ENCODE measurements around the gene EFNA4.

The EFNA4 gene

DNA sequence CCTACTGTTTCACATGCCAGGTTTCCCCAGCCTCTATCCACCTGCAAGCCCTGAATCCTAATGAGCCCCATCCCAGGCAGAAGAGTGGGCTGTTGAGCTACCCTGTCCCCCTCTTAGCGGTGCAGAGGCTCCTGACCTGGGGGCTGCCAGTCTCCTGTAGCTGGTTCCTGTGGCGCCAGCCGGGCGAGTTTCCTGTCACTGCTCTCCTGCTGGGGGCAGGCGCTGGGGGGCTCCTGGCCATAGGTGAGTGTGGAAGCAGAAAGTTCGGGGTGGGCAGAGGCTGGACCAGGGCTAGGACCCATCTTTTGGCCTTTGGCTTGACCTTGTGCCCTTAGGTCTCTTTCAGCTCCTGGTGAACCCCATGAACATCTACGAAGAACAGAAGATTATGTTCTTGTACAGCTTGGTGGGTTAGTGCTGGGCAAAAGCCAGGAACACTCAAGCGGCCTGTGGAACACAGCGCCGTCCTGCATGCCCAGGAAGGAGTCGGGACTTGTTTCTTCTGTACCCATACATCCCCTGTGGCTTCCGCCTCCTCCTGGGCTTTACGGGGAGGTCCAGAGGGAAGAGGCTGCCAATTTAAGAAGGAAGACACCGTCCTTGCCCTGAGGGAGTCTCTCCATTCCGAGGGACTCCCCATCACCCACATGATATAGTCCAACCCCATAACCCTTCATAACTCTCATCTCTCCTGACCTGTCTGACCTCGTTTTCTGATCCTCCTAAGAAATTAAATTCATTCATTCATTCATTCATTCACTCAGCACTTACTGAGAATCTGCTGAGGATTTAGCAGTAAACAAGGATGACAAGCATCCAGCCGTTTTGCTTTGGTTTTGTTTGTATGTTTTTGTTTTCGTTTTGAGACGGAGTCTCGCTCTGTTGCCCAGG is 29.0 kb upstream of the EFNA4 start:
- FAIRE-seq = no peak
- DNase-seq (ENCODE audit: insufficient read length) = no peak
- TF ChIP-seq TAF1 (IDR thresholded peaks at IDR 0.05; ENCODE audit: borderline replicate concordance, low read depth, low read length) (no peak), POLR2A (IDR thresholded peaks at IDR 0.05; ENCODE audit: low read depth, low read length) (no peak), POLR2AphosphoS5 (IDR thresholded peaks at IDR 0.05; ENCODE audit: low read depth, low read length) (no peak)

DNA sequence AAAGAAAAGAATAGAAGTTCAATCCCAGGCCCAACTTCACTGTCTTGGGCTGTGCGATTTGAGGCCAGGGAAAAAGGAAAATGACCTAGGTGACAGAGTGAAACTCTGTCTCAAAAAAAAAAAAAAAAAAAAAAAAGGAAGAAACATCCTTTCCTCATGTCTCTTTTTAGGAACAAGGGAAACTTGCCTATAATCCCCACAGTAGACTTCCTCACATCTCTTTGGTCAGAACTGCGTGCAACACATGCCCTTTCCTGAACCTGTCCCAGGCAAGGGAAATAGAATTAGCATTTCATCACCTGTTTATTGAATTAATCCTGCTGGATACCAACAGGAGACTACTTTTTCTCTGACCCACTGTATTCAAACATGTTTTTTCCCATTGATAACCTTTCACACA is 27.6 kb upstream of the EFNA4 start:
- FAIRE-seq (no peak), DNase-seq (ENCODE audit: insufficient read length) (no peak)

DNA sequence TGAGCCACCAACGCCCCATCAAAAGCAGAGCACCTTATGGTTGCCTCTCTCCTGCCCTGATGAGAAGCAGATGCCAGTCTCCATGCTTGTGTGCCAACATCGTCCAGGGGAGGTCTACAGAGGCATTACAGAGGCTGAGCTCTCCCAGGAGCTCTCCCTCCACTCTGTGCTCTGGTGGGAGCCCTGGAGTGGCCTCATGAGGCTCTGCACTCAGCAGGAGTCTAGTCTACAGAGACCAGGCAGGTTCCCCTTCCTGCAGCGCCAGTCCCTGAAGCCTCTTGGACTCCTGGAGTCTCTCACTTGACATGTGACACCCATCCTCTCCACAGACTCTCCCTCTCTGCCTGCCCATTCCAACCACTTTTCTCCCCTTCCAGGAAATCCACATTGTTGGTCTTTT is 26.5 kb upstream of the EFNA4 start:
- TF ChIP-seq POLR2A (IDR thresholded peaks at IDR 0.05; ENCODE audit: low read depth, low read length) (no peak), TAF1 (IDR thresholded peaks at IDR 0.05; ENCODE audit: borderline replicate concordance, low read depth, low read length) (no peak), POLR2AphosphoS5 (IDR thresholded peaks at IDR 0.05; ENCODE audit: low read depth, low read length) (no peak)

More for the DNA sequence above, 27.6 kb upstream of the EFNA4 start:
- TF ChIP-seq POLR2AphosphoS5 (IDR thresholded peaks at IDR 0.05; ENCODE audit: low read depth, low read length) = no peak
- no peak for TF ChIP-seq POLR2A (IDR thresholded peaks at IDR 0.05; ENCODE audit: low read depth, low read length)
- TF ChIP-seq TAF1 (IDR thresholded peaks at IDR 0.05; ENCODE audit: borderline replicate concordance, low read depth, low read length) = no peak

DNA sequence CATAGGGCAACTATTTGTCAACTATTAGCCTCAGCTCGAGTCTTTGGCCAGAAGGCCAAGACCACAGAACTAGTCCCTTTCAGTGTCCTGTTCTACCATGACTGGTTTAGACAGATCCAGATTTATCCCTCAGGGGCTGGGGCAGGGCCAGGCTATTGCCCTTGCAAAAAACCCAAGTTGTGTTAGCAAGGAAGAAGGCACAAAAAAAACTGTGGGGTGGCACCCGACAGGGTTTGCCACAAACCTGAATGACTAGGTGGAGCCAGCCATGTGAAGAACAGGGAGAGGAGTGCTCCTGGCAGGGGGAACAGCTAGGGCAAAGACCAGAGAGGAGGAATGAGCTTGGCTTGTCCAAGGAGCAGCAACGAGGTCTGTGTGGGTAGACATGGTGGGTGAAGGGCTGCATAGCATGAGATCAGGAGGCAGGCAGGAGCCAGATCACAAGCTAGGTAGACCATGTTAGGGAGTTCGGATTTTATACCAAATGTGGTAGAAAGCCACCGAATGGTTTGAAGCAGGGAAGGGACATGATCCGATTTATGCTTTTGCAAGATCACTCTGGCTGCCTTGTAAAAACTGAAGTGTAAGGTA is 25.6 kb upstream of the EFNA4 start:
- DNase-seq (ENCODE audit: insufficient read length) = no peak
- TF ChIP-seq POLR2A (IDR thresholded peaks at IDR 0.05; ENCODE audit: low read depth, low read length) = no peak
- no peak for TF ChIP-seq TAF1 (IDR thresholded peaks at IDR 0.05; ENCODE audit: borderline replicate concordance, low read depth, low read length)
- no peak for TF ChIP-seq POLR2AphosphoS5 (IDR thresholded peaks at IDR 0.05; ENCODE audit: low read depth, low read length)
- no peak for FAIRE-seq

More for the DNA sequence above, 26.5 kb upstream of the EFNA4 start:
- FAIRE-seq (no peak), DNase-seq (ENCODE audit: insufficient read length) (no peak)

DNA sequence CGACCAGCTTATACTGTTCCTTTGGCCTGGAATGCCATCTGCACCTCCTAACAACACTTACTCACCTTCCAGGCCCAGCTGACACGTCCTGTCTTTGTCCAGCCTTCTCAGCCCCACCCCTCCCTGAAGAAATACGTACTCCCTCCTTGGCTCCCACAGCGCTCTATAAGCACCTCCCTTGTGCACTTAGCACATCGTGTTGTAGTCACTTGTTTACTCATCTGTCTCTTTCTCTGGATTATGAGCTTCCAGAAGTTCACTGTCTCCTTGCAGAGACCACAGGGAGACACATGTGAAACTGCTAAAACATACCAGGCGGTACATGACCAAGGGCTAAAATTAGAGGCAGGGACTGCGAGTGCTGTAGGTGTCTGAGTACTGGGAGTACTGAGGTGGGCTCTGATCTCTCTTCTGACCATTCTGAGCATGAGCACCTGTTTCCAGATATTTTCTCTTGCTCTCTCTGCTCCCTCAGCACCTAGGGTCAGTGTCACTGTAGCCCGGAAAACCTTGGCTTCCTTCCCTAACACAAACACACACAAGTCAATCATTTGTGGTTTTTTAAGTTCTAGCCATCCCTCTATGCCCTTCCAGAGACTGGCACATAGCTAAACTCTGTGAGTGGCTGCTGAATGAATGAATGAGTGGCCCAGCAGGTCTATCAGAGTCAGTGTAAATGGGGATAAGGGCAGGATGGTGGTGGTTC is 24.8 kb upstream of the EFNA4 start:
- no peak for FAIRE-seq
- no peak for TF ChIP-seq POLR2AphosphoS5 (IDR thresholded peaks at IDR 0.05; ENCODE audit: low read depth, low read length)
- no peak for TF ChIP-seq TAF1 (IDR thresholded peaks at IDR 0.05; ENCODE audit: borderline replicate concordance, low read depth, low read length)
- no peak for TF ChIP-seq POLR2A (IDR thresholded peaks at IDR 0.05; ENCODE audit: low read depth, low read length)
- no peak for DNase-seq (ENCODE audit: insufficient read length)

DNA sequence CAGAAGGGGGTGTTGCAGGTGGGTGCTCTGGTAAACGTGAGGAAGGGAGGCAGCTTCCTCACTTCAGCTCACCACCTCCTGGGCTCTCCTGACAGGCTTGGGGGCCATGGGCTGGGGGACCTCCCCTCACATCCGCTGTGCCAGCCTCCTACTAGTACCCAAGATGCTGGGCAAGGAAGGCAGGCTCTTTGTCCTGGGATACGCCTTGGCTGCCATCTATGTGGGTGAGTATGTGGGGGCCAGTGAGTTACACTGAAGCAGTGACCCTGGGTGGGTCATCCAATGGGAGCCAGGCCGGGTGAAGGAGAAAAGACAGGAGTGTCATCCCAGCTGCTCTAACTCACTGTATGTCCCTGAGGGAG is 24.3 kb upstream of the EFNA4 start:
- TF ChIP-seq TAF1 (IDR thresholded peaks at IDR 0.05; ENCODE audit: borderline replicate concordance, low read depth, low read length) = no peak
- TF ChIP-seq POLR2AphosphoS5 (IDR thresholded peaks at IDR 0.05; ENCODE audit: low read depth, low read length) = no peak
- TF ChIP-seq POLR2A (IDR thresholded peaks at IDR 0.05; ENCODE audit: low read depth, low read length) = no peak
- DNase-seq (ENCODE audit: insufficient read length) (no peak), FAIRE-seq (no peak)

DNA sequence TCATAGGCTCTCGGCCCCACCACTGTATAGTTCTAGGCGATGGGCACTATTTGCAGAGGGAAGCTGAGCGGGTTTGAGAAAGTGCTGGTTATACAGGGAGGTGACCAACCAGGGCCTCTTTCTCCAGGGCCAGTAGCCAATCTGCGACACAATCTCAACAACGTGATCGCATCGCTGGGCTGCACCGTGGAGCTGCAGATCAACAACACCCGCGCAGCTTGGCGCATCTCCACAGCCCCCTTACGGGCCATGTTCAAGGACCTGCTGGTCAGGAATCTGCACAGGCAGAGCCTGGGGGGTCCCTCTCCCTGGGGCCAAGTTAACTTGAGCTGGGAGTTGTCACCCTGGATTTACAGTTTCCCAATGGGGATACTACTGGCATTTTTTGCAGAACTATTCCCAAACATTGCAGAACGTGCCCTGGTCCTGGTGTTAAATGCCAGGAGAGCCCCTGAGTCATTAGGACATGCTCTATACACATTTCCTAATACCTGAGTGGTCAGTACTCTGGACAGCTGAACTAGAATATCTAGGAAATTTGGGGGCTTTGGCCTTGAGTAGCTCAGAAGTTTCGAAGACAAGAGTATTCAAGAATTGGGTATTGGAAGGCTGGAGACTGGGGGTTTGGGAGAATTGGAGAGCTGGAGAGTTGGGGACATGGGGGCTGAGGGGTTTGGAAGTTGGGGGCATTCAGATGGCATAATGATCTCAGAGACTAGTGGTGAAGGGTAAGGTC is 23.0 kb upstream of the EFNA4 start:
- TF ChIP-seq POLR2AphosphoS5 (IDR thresholded peaks at IDR 0.05; ENCODE audit: low read depth, low read length) = no peak
- no peak for TF ChIP-seq TAF1 (IDR thresholded peaks at IDR 0.05; ENCODE audit: borderline replicate concordance, low read depth, low read length)
- no peak for TF ChIP-seq POLR2A (IDR thresholded peaks at IDR 0.05; ENCODE audit: low read depth, low read length)
- no peak for FAIRE-seq
- DNase-seq (ENCODE audit: insufficient read length) = no peak

DNA sequence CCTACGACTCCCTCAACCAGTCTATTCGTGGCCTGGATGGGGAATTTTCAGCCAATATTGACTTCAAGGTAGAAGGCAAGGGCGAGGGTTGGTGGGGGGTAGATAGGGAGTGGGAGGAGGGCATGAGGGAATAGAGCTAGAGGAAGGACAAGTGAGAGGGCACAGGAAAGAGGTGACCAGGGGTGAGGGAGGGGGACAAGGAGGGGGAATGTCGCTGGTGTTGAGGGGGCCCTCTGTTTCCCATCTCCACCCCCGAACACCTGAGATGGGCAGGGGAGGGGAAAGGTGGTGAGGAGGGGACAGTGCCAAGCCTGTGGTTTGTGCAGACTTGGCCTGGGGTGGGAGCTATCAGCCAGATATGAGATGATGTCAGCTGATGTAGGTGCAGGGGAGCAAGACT is 20.8 kb upstream of the EFNA4 start:
- DNase-seq (ENCODE audit: insufficient read length) (no peak), FAIRE-seq (no peak)
- no peak for TF ChIP-seq POLR2A (IDR thresholded peaks at IDR 0.05; ENCODE audit: low read depth, low read length)
- TF ChIP-seq POLR2AphosphoS5 (IDR thresholded peaks at IDR 0.05; ENCODE audit: low read depth, low read length) = no peak
- TF ChIP-seq TAF1 (IDR thresholded peaks at IDR 0.05; ENCODE audit: borderline replicate concordance, low read depth, low read length) = no peak

DNA sequence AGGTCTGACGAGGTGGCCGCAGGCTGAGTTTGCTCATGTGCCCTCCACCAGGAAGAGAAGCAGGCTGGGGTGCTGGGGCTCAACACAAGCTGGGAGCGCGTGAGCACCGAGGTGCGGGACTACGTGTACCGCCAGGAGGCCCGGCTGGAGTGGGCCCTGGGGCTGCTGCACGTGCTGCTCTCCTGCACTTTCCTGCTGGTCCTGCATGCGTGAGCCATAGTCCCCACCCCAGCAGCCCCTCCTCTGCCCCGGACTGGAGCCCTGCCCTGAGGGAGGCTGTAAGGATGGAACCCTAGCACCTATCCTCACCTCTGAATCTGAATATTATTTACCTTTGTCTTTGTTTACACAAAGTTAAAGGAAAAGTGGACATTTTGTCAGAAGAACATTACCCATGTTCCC is 20.2 kb upstream of the EFNA4 start:
- DNase-seq (ENCODE audit: insufficient read length) (no peak), FAIRE-seq (no peak)
- no peak for TF ChIP-seq TAF1 (IDR thresholded peaks at IDR 0.05; ENCODE audit: borderline replicate concordance, low read depth, low read length)
- no peak for TF ChIP-seq POLR2AphosphoS5 (IDR thresholded peaks at IDR 0.05; ENCODE audit: low read depth, low read length)
- TF ChIP-seq POLR2A (IDR thresholded peaks at IDR 0.05; ENCODE audit: low read depth, low read length) = no peak

DNA sequence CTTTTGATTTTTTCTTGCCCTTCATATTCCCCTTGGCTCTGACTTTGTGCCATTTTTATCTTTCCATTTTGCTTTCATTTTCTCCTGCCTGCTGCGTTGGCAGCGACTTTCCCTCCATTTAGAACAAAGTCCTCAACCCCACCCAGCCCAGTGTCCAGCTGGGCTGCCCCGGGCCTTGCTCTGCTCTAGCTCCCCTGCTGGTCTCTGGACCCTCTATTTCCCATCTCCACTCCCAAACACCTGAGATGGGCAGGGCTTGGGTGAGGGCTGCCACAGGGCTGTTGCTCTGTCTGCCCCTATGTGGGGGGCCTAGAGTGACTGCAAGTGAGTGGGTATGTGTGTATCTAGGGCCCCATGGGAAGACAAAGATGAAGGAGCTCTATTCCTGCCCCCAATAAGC is 19.7 kb upstream of the EFNA4 start:
- no peak for TF ChIP-seq POLR2A (IDR thresholded peaks at IDR 0.05; ENCODE audit: low read depth, low read length)
- no peak for TF ChIP-seq TAF1 (IDR thresholded peaks at IDR 0.05; ENCODE audit: borderline replicate concordance, low read depth, low read length)
- TF ChIP-seq POLR2AphosphoS5 (IDR thresholded peaks at IDR 0.05; ENCODE audit: low read depth, low read length) = no peak
- DNase-seq (ENCODE audit: insufficient read length) = no peak
- FAIRE-seq = no peak

DNA sequence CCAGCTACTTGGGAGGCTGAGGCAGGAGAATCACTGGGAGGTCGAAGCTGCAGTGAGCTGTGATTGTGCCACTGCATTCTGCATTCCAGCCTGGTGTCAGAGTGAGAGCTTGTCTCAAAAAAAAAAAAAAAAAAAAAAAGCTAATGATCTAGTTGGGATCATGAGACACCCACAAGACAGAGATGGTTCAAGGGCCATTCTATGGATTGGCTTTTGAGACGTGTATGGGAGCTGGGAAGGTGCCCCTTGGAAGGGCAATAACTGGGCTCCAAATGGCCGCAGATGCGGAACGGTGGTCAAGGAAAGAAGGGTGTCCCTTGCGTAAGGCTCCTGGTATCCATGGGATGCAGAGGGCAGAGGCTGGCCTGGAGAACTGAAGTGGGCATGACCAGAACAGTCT is 19.2 kb upstream of the EFNA4 start:
- no peak for TF ChIP-seq TAF1 (IDR thresholded peaks at IDR 0.05; ENCODE audit: borderline replicate concordance, low read depth, low read length)
- TF ChIP-seq POLR2A (IDR thresholded peaks at IDR 0.05; ENCODE audit: low read depth, low read length) = no peak
- TF ChIP-seq POLR2AphosphoS5 (IDR thresholded peaks at IDR 0.05; ENCODE audit: low read depth, low read length) = no peak
- no peak for DNase-seq (ENCODE audit: insufficient read length)

More for the DNA sequence above, 19.2 kb upstream of the EFNA4 start:
- no peak for FAIRE-seq
